Ishikawa (cell line): Measurements from ENCODE around the gene HMGN3.

ENCODE experiments used
- EP300 ChIP-seq: IDR thresholded peaks from 2 replicates; pipeline ENCODE4 v1.6.1; 2012; ENCODE audit warnings: borderline replicate concordance
- FOXM1 ChIP-seq: IDR thresholded peaks from 2 replicates; pipeline ENCODE4 v1.6.1; 2012; ENCODE audit warnings: low read depth, borderline replicate concordance
- TAF1 ChIP-seq: IDR thresholded peaks from 2 replicates; pipeline ENCODE4 v1.6.1; 2012; ENCODE audit warnings: low read depth, mild to moderate bottlenecking
- TF ChIP-seq, protein P1 (sequence below): IDR thresholded peaks from 2 replicates; pipeline ENCODE4 v1.6.1; 2012

DNA sequence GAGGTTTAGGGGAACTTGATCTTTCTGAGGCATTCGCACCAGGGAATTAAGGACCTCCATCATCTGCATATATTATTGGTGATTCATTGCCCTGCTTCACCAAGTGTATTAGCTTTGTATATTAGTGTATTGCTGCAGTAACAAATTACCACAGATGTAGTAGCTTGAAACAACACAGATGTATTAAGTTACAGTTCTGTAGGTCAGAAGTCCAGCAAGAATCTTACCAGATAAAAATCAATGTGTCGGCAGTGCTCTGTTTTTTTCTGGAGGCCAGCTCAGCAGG lies 65.8 kb downstream of the HMGN3 start:
- TF ChIP-seq TAF1 (no peak), EP300 (no peak), FOXM1 (no peak)
- TF ChIP-seq, protein P1, sequence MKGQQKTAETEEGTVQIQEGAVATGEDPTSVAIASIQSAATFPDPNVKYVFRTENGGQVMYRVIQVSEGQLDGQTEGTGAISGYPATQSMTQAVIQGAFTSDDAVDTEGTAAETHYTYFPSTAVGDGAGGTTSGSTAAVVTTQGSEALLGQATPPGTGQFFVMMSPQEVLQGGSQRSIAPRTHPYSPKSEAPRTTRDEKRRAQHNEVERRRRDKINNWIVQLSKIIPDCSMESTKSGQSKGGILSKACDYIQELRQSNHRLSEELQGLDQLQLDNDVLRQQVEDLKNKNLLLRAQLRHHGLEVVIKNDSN, result no peak
